HepG2 (cell line): ENCODE data around the gene HELZ. TPM values are rescaled to one million over a fixed set of nuclear protein-coding genes. Genes with fewer than 3 reads are reported as not detected.

Experiments used
- ATAC-seq: fragments of 200-7000 bp; cut with Tn5 transposase; 3 replicates; pipeline ENCODE4 v1.9.1; 2020; ENCODE audit warnings: mild to moderate bottlenecking, moderate library complexity
- BruUV-seq: library from RNA; stranded (reverse); fragments of 400-500 nt; replicated peaks from 2 replicates; lab custom pipeline; 2021; lab: Mats Ljungman, UMichigan
- CTCF ChIA-PET: fragments of 300-600 bp; formaldehyde crosslinking; extraction: SDS; loops from one replicate; lab custom pipeline; 2021; ENCODE audit warnings: low total read pairs, inconsistent platforms, low intra/inter-chr PET ratio; lab: Yijun Ruan, JAX
- POLR2A ChIA-PET: fragments of 350-600 bp; sonication (Branson Sonifier 250); formaldehyde crosslinking; loops from one replicate; lab custom pipeline; 2020; ENCODE audit warnings: antibody characterized with exemption, inconsistent platforms; lab: Yijun Ruan, JAX
- DNase-seq: peaks from one replicate; pipeline ENCODE4 v3.0.0-alpha.2; 2015; ENCODE audit warnings: low spot score
- FAIRE-seq: peaks from 3 replicates; lab custom pipeline; 2011; peaks lifted over from hg19 to GRCh38; lab: Jason Lieb, UNC
- H2AFZ ChIP-seq: one replicate; pipeline ENCODE4 v1.6.1; 2011; ENCODE audit warnings: low read length, inconsistent platforms
- H3K27ac ChIP-seq: fragments of 300-600 bp; 3 replicates; pipeline ENCODE4 v1.8.0; 2011; ENCODE audit warnings: mixed run types, mild to moderate bottlenecking, mixed read lengths, low read length, inconsistent platforms; ENCODE audit not compliant: insufficient read depth; ENCODE audit errors: extremely low read length
- H3K27me3 ChIP-seq, 2 experiments: fragments of 200-600 bp in 1 of 2; 2 replicates in 1 of 2; 3 replicates in 1 of 2; pipeline versions ENCODE4 v1.6.0 to v1.8.0; 2011; ENCODE audit warnings: low read length in 2 of 2, mild to moderate bottlenecking in 2 of 2, moderate library complexity in 2 of 2, inconsistent platforms in 1 of 2; ENCODE audit not compliant: insufficient read depth in 2 of 2, control insufficient read depth in 1 of 2
- H3K36me3 ChIP-seq, 2 experiments: fragments of 200-600 bp in 1 of 2; replicated peaks in 1 of 2; 2 replicates in 1 of 2; 3 replicates in 1 of 2; pipeline versions ENCODE4 v1.5.1 to v1.8.0; 2011; ENCODE audit warnings: low read length in 2 of 2, inconsistent platforms in 1 of 2; ENCODE audit not compliant: insufficient read depth in 2 of 2, control insufficient read depth in 1 of 2
- H3K4me1 ChIP-seq: 2 replicates; pipeline ENCODE4 v1.5.1; 2012; ENCODE audit warnings: low read length, inconsistent platforms; ENCODE audit not compliant: insufficient read depth
- H3K4me2 ChIP-seq: 2 replicates; pipeline ENCODE4 v1.6.0; 2011; ENCODE audit warnings: low read depth, low read length, inconsistent platforms
- H3K4me3 ChIP-seq, 3 experiments: fragments of 200-600 bp in 1 of 3; sonication (generic), shearing (Covaris generic) in 1 of 3; replicated peaks in 1 of 3; 2 replicates each; pipeline ENCODE4 v1.5.1; 2011 to 2016; ENCODE audit warnings: low read length in 3 of 3, inconsistent platforms in 2 of 3, low read depth in 2 of 3, mild to moderate bottlenecking in 2 of 3, control low read depth in 1 of 3, mixed read lengths in 1 of 3; ENCODE audit not compliant: insufficient read depth in 1 of 3
- H3K79me2 ChIP-seq: one replicate; pipeline ENCODE4 v1.6.1; 2011; ENCODE audit warnings: low read length, inconsistent platforms; ENCODE audit not compliant: insufficient read depth
- H3K9ac ChIP-seq: 2 replicates; pipeline ENCODE4 v1.6.0; 2011; ENCODE audit warnings: mild to moderate bottlenecking, low read depth, low read length, inconsistent platforms; ENCODE audit not compliant: insufficient read depth
- H3K9me3 ChIP-seq: 2 replicates; pipeline ENCODE4 v1.5.1; 2012; ENCODE audit warnings: mild to moderate bottlenecking, low read length
- H4K20me1 ChIP-seq: 2 replicates; pipeline ENCODE4 v1.6.0; 2011; ENCODE audit warnings: inconsistent platforms, mild to moderate bottlenecking, low read length, moderate library complexity; ENCODE audit not compliant: insufficient read depth
- ADNP ChIP-seq: sonication (generic); formaldehyde crosslinking; IDR thresholded peaks from 2 replicates; pipeline ENCODE4 v1.4.0; 2020; ENCODE audit warnings: missing genetic modification reagents
- FIP1L1 ChIP-seq: fragments of 200-400 bp; formaldehyde crosslinking; IDR thresholded peaks from 2 replicates; pipeline ENCODE4 v1.6.1; 2018; ENCODE audit warnings: low read depth, mild to moderate bottlenecking, low read length, moderate library complexity, borderline replicate concordance; ENCODE audit not compliant: insufficient read depth
- FOXO1 ChIP-seq: sonication (generic); formaldehyde crosslinking; IDR thresholded peaks from 2 replicates; pipeline ENCODE4 v1.4.0; 2020; ENCODE audit warnings: missing genetic modification reagents
- GTF2F1 ChIP-seq: fragments of 150-350 bp; IDR thresholded peaks from 2 replicates; pipeline ENCODE4 v1.6.1; 2014; ENCODE audit warnings: low read length
- HNF4G ChIP-seq, 2 experiments: sonication (generic) in 1 of 2; formaldehyde crosslinking in 1 of 2; IDR thresholded peaks; 2 replicates each; pipeline versions ENCODE4 v1.4.0 to v1.6.1; 2011 to 2020; ENCODE audit warnings: borderline replicate concordance in 2 of 2, low read depth in 2 of 2, mild to moderate bottlenecking in 2 of 2, low read length in 1 of 2, missing genetic modification reagents in 1 of 2, moderate library complexity in 1 of 2
- HNRNPH1 ChIP-seq: fragments of 200-400 bp; formaldehyde crosslinking; optimal IDR thresholded peaks from 2 replicates; pipeline ENCODE3; 2017; ENCODE audit warnings: mild to moderate bottlenecking, low read depth, low read length
- LCORL ChIP-seq, 2 experiments: fragments of 450-650 bp in 1 of 2; sonication (generic) in 1 of 2; formaldehyde crosslinking in 1 of 2; IDR thresholded peaks; 2 replicates each; pipeline versions ENCODE4 v1.5.0 to v1.6.1; 2017 to 2020; ENCODE audit warnings: antibody characterized with exemption in 1 of 2, missing genetic modification reagents in 1 of 2
- MEF2D ChIP-seq: sonication (generic); formaldehyde crosslinking; IDR thresholded peaks from 2 replicates; pipeline ENCODE4 v1.5.1; 2020; ENCODE audit warnings: mild to moderate bottlenecking, missing genetic modification reagents
- NR2C2 ChIP-seq: sonication (generic); formaldehyde crosslinking; IDR thresholded peaks from 2 replicates; pipeline ENCODE4 v1.4.0; 2020; ENCODE audit warnings: missing genetic modification reagents, mild to moderate bottlenecking, moderate library complexity, borderline replicate concordance
- POGZ ChIP-seq: sonication (generic); formaldehyde crosslinking; IDR thresholded peaks from 2 replicates; pipeline ENCODE4 v1.4.0; 2020; ENCODE audit warnings: mild to moderate bottlenecking, missing genetic modification reagents
- RARG ChIP-seq: sonication (generic); formaldehyde crosslinking; IDR thresholded peaks from 2 replicates; pipeline ENCODE4 v1.4.0; 2020; ENCODE audit warnings: low read depth, mild to moderate bottlenecking, missing genetic modification reagents
- RFX3 ChIP-seq: IDR thresholded peaks from 2 replicates; pipeline ENCODE4 v1.6.1; 2016; ENCODE audit warnings: missing biosample characterization, missing genetic modification reagents
- SMARCC2 ChIP-seq: fragments of 450-650 bp; IDR thresholded peaks from 2 replicates; pipeline ENCODE4 v1.6.1; 2017; ENCODE audit warnings: antibody characterized with exemption, mild to moderate bottlenecking
- ZFP36 ChIP-seq: fragments of 150-350 bp; IDR thresholded peaks from 2 replicates; pipeline ENCODE4 v1.6.1; 2018; ENCODE audit warnings: borderline replicate concordance, low read length, low read depth; ENCODE audit not compliant: partially characterized antibody
- ZNF337 ChIP-seq: sonication (generic); formaldehyde crosslinking; IDR thresholded peaks from 2 replicates; pipeline ENCODE4 v1.5.1; 2020; ENCODE audit warnings: missing genetic modification reagents, low read depth, mild to moderate bottlenecking, borderline replicate concordance
- ZNF614 ChIP-seq: IDR thresholded peaks from 2 replicates; pipeline ENCODE4 v1.6.1; 2018; ENCODE audit warnings: missing biosample characterization, missing genetic modification reagents, inconsistent platforms, borderline replicate concordance
- ZNF891 ChIP-seq: sonication (generic); formaldehyde crosslinking; IDR thresholded peaks from 2 replicates; pipeline ENCODE4 v1.5.0; 2020; ENCODE audit warnings: mild to moderate bottlenecking, missing genetic modification reagents
- ZSCAN22 ChIP-seq: sonication (generic); formaldehyde crosslinking; IDR thresholded peaks from 2 replicates; pipeline ENCODE4 v1.4.0; 2020; ENCODE audit warnings: mild to moderate bottlenecking, missing genetic modification reagents
- WGBS: methylation state at CpG from one replicate; pipeline ENCODE4 v1.1.6; 2017; ENCODE audit warnings: low lambda C conversion rate; 5-methylcytosine and 5-hydroxymethylcytosine counted together
- in situ Hi-C: cut with HindIII; loops from 2 replicates; pipeline ENCODE4 v1.10.0; 2017; ENCODE audit warnings: low pct_unique_long_range_greater_than_20kb; ENCODE audit not compliant: extremely low pct_ligation_motif_present
- intact Hi-C: fragments of 100-400 bp; cut with micrococcal nuclease; formaldehyde crosslinking; loops from one replicate; pipeline ENCODE4 v1.10.0; 2022; ENCODE audit not compliant: unreplicated experiment
- polyA plus RNA-seq, 8 experiments: library from polyadenylated mRNA; depleted of rRNA in 3 of 8; stranded (reverse) in 7 of 8; unstranded in 1 of 8; fragments of >200 nt; fragmentation: Illumina TruSeq in 4 of 8; extraction: Trizol in 4 of 8; gene quantifications; 2 replicates each; pipeline versions ENCODE4 v1.2.1 to v1.2.3, GENCODE V29; 2011 to 2016; ENCODE audit warnings: low read depth in 4 of 8, missing spikeins in 1 of 8, mixed read lengths in 1 of 8; ENCODE audit not compliant: insufficient read depth in 1 of 8
- total RNA-seq, 5 experiments: library from RNA; depleted of rRNA; stranded (reverse); fragments of >200 nt; fragmentation: Illumina TruSeq; extraction: Trizol; gene quantifications; 2 replicates each; pipeline ENCODE4 v1.2.3, GENCODE V29; 2016; ENCODE audit warnings: low read depth in 1 of 5
- TF ChIP-seq, protein P1 (sequence below): sonication (generic); formaldehyde crosslinking; IDR thresholded peaks from 2 replicates; pipeline ENCODE4 v1.8.0; 2022; ENCODE audit warnings: missing genetic modification reagents, mild to moderate bottlenecking, borderline replicate concordance

HELZ gene
- total and polyA plus RNA-seq, 2 of the 13 experiments (the other 11 are each of a cell fraction or from before 2014, with no cell fraction given), result 35.3 to 52.4 TPM

DNA sequence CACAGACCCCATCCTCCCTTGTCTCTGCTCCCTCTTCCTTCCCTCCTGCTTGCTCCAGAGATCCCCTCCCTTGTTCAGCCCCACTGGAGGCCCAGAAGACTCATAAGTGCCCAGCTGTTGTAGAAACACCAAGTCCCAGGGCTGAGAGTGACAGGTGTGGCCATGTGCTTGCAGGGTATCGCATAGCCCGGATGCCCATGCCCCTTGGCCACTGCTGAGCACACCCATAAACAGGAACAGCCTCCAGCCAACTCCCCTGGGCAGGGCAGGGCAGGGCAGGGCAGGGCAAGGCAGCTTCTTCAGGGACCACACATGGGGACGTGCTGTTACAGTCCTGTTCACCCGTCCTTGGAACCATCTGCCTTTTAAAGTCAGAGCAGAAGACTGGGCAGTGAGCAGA lies 198.6 kb downstream of the HELZ start:
- ATAC-seq (no peak), FAIRE-seq (no peak), DNase-seq (no peak)
- H3K4me2 ChIP-seq, result no peak overlapping the region
- H4K20me1 ChIP-seq, result no peaks in the 10 kb centered on the region
- BruUV-seq, result no TSS peak
- TF ChIP-seq FOXO1 (CRISPR knock-in tag) (no peak), ZNF614 (CRISPR knock-in tag) (no peak), ZNF891 (no peak), RARG (no peak), NR2C2 (CRISPR knock-in tag) (no peak), ZFP36 (no peak), HNF4G (IDR thresholded peaks at IDR 0.05; ENCODE audit: borderline replicate concordance, low read depth, low read length) (no peak), HNF4G (CRISPR knock-in tag; IDR thresholded peaks at IDR 0.05; ENCODE audit: borderline replicate concordance, low read depth) (no peak), POGZ (no peak), SMARCC2 (no peak), FIP1L1 (no peak), GTF2F1 (no peak), ZNF337 (CRISPR knock-in tag) (no peak), RFX3 (no peak), HNRNPH1 (no peak), MEF2D (CRISPR knock-in tag) (no peak), ZSCAN22 (CRISPR knock-in tag) (no peak), ADNP (CRISPR knock-in tag) (no peak), LCORL (IDR thresholded peaks at IDR 0.05) (no peak), LCORL (CRISPR knock-in tag; IDR thresholded peaks at IDR 0.05) (no peak)
- TF ChIP-seq, protein P1, sequence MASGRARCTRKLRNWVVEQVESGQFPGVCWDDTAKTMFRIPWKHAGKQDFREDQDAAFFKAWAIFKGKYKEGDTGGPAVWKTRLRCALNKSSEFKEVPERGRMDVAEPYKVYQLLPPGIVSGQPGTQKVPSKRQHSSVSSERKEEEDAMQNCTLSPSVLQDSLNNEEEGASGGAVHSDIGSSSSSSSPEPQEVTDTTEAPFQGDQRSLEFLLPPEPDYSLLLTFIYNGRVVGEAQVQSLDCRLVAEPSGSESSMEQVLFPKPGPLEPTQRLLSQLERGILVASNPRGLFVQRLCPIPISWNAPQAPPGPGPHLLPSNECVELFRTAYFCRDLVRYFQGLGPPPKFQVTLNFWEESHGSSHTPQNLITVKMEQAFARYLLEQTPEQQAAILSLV (CRISPR knock-in tag), result no peak
- H2AFZ ChIP-seq, result no peak overlapping the region
- ChIA-PET CTCF (no interaction called here), POLR2A (no interaction called here)
- no peak overlapping the region for H3K27ac ChIP-seq
- WGBS, result 80% methylated on average over 1 of the region's 4 CpGs
- no peak overlapping the region for H3K4me3 ChIP-seq
- peaks cover 1 to 24% of the 10 kb centered on the region in 2 experiments; a peak in 3 of 5 replicates for H3K27me3 ChIP-seq
- H3K4me1 ChIP-seq, result peaks cover 15% of the 10 kb centered on the region
- H3K79me2 ChIP-seq, result no peaks in the 10 kb centered on the region
- no peaks in the 10 kb centered on the region for H3K36me3 ChIP-seq
- intact Hi-C loops (no loop called here), in situ Hi-C loops (no loop called here)
- peaks cover 24% of the 10 kb centered on the region for H3K9me3 ChIP-seq
- no peak overlapping the region for H3K9ac ChIP-seq
